HG03571 (cell line): Measurements from ENCODE around the gene UQCRH.
A peak's percentile ranks its signal among the peaks of the same experiment; 100 is the strongest.
"Not testable (repeated sequence)": the region's sequence is repeated elsewhere in the genome, so short reads cannot be mapped to it uniquely, and the experiment has no call there.

Experiments
- ATAC-seq: cut with Tn5 transposase; IDR thresholded peaks from one replicate; pipeline ENCODE4 v1.9.1; 2021; ENCODE audit not compliant: unreplicated experiment

UQCRH gene

GRCh38 chr1:46331786-46332540 lies 28.5 kb downstream of the UQCRH start:
- ATAC-seq, result not testable (repeated sequence)

DNA sequence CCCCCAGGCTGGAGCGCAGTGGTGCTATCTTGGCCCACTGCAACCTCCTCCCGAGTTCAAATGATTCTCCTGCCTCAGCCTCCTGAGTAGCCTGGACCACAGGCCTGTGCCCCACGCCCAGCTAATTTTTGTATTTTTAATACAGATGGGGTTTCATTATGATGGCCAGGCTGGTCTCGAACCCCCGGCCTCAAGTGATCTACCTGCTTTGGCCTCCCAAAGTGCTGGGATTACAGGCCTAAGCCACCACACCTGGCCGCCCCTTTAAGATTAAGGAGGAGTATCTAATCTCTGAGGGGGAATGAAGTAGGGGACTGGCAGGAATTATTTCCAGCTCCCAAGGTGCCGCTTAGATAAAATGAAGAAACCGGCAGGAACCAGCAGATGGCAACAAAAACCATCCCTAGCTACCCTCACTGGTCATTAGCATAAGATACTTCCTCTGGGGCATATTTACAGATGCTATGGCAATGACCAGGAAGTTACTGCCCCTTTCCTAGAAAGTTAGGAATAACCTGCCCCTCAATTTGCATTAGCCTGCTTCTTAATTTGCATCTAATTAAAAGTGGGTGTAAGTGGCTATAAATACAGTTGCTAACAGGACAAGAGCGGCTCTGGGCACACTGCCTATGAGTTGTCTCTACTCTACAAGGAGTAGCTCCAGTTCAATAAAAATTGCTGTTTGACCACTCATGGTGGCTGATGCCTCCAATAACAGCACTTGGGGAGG lies 30.0 kb downstream of the UQCRH start:
- no peak for ATAC-seq

DNA sequence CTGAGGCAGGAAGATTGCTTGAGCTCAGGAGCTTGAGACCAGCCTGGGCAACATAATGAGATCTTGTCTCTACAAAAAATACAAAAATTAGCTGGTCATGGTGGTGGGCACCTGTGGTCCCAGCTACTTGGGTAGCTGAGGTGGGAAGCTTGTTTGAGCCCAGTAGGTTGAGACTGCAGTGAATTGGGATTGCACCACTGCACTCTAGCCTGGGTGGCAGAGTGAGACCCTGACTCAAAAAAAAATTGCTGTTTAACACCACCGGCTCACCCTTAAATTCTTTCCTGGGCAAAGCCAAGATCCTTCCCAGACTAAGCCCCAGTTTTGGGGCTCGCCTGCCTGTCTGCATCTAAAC lies 30.5 kb downstream of the UQCRH start:
- ATAC-seq, result no peak

DNA sequence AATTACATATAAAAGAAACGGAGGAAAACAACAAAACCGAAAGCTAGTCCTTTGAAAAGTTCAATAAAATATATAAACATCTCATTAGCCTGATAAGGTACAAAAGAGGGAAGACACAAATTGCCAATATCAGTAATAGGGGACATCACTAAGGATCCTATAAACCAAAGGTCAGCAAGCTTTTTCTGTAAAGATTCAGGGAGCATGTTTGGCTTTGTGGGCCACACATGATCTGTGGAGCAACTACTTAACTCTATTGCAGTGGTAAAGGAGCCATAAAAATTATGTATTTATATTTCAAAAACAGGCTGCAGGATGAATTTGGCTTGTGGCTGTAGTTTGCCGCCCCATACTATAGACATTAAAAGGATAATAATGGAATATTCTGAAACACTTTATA lies 31.6 kb downstream of the UQCRH start:
- no peak for ATAC-seq

DNA sequence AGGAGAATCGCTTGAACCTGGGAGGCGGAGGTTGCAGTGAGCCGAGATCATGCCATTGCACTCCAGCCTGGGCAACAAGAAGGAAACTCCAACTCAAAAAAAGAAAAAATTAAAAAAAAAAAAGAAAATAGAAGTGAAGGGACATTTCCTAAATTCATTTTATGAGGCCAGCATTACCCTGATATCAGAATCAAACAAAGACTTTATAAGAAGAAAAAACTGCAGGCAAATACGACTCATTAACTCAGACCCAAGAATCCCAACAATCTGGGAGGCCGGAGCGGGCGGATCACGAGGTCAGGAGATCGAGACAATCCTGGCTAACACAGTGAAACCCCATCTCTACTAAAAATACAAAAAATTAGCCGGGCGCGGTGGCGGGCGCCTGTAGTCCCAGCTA lies 33.9 kb downstream of the UQCRH start:
- ATAC-seq, result not testable (repeated sequence)

DNA sequence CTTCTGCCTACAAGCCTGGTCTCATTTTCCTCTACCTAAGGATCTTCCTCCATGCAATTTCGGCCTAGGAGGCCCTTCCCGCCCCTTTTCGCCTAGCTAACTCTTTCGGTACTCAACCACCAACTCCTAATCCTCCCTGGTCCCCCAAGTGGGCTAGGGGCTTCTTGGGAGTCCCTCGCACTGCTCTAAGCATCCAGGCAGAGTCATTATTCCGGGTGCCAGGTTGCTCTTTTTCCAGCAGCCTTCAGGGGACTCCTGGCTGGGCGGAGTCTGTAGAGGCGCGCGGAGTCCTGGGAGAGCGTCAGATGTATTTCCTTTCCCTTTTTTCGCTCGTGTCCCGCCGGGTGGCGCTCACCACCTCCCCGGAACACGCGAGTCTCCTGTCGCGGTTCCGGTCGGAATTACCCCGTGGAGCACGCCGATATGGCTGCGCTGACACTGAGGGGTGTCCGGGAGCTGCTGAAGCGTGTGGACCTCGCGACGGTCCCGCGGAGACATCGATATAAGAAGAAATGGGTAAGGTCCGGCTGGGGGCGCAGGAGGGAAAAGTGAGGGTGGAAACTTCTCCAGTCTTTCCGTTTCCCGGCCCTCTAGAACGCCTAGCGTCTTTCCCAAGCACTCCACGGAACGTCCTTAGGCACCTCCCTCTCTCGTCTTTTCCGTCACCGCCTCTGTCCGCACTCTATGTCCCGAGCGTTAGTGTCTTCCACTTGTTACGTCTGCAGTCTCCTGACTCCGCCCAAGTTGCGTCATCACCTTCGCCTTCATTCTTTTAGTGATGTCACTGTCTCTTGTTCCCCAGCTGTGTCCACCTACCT lies 37.1 kb downstream of the UQCRH start, which contains the start of gene NSUN4:
TSS of gene NSUN4 (plus strand) at position 404 of the 818 bp plus-strand sequence. CDS start at position 424, 20 bp downstream.
- peak; percentile 80 for ATAC-seq

DNA sequence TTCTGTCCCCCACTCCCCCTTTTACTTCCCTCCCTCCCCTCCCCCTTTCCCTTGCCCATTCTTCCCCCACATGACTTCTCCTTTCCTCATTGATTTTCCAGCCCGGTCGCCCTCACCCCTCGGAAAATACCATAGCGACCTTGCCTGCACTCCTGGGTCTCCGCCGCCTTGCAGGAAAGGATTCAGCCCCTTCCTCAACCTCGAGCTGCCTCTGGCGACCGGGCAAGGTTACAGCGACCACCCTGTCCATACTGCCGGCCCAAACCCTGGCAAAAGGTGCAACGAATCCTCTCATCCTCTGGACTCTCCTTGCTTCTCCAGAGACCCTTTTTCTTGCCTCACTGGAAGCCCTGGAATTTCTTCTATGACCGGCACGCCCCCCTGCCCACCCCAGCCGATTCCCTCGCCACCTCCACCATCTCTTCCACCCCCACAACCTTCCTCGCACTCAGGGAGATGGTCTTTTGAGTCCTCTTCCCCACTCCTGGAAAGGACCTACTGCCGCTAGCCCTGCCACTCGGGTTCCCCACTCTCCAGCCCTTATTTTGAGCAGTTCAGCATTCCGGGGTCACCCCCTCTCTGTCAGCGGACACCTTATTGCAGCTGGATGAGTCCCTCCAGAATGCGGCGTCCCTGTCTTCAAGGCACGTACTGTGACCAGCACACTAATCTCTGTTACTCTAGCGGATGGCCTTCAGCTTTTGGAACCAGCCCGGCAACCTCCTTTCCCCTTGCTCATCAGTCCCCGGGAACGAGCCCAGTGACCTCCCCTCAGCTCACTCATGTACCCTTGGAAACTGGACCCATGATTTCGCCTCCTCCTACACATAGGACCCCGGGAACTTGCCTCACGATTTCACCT lies 38.0 kb downstream of the UQCRH start:
- no peak for ATAC-seq

- no peak for ATAC-seq
Observed at GRCh38 chr1:46342084-46342656, 38.7 kb downstream of the UQCRH start.

DNA sequence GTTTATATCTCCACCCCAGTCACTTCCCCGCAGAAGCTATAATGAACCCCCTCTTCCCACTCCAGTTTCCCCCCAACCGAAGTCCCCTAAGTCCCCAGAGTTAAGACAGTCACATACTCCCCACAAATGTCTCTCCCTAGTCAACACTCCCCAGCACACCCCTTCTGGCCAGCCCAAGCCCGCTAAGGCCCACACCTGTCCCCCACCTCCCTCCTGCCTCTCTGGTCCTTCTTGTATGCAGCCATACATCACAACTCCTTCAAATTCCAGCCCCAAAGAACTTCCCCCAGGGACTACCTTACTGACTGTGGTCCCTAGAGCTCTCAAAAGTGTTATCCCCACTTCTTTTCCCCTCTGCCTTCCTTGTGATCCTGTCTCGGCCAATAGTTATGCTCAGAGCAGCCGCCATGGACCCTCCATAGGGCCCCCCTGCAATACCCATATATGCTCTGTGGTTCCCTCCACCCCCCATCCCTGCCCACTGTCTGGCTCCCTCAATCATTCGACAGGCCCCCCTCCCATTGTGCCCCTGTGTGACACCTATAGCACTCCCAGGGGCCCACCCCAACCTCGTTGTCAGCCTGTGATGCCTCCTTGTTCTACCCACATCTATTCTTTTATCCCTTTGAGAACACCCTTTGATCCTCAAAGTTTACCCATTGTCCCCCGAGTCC lies 39.3 kb downstream of the UQCRH start:
- no peak for ATAC-seq

DNA sequence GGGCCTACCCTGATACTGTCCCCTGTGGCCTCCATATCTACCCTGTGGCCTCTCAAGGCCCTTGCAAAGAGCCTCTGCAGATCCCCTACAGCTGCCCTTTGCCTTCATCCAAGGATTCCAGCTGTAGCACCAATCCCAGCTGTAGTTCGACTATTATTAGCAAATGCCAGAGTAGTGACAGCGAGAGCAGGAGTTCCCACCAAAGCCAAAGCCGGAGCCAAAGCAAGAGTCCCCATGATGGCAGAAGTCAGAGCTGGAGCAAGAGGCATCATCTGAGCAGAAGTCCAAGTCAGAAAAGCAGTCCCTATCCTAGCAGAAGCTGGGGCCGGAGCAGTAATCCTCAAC lies 39.8 kb downstream of the UQCRH start:
- ATAC-seq, result no peak

DNA sequence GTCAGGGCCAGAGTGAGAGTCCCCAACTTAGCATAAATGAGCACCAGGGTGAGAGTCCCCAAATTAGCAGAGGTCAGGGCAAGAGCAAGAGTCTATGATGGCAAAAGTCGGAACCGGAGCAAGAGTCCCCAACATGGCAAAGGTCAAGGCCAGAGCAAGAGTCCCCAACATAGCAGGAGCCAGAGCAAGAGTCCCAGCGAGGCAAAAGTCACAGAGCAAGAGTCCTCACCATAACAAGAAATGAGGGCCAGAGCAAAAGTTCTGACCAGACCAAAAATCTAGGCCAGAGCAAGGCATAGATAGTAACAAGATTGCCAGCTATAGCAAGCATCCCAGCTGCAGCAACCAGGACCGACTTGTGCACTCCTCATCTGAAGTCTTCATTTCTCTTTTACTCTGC lies 40.2 kb downstream of the UQCRH start:
- ATAC-seq, result no peak

- ATAC-seq, result no peak
Observed at GRCh38 chr1:46344481-46344880, 41.0 kb downstream of the UQCRH start.

- no peak for ATAC-seq
Observed at GRCh38 chr1:46345281-46345680, 41.8 kb downstream of the UQCRH start.

DNA sequence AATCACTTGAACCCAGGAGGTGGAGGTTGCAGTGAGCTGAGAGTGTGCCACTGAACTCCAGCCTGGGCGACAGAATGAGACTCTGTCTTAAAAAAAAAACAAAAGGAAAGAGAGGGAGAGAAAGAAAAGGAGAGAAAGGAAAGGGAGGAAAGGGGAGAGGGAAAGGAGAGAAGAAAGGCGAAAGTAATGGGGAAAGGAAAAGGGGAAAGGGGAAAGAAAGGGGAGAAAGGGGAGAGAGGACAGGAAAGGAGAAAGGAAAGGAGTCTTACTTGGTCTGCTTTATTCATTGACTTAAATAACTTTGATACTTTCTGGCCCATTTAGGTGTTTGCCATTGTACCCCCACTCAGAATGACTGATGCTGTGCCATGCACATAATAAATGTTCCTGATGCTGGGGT lies 48.9 kb downstream of the UQCRH start:
- ATAC-seq, result no peak

DNA sequence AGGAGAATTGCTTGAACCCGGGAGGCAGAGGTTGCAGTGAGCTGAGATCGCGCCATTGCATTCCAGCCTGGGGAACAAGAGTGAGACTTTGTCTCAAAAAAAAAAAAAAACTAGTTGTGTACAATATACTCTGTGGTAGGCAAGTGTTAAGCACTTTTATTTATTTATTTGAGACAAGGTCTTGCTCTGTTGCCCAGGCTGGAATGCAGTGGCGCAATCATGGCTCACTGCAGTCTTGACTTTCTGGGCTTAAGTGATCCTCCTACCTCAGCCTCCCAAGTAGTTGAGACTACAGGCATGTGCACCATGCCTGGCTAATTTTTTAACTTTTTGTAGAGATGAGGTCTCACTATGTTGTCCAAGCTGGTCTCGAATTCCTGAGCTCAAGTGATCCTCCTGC lies 52.4 kb downstream of the UQCRH start:
- not testable (repeated sequence) for ATAC-seq

DNA sequence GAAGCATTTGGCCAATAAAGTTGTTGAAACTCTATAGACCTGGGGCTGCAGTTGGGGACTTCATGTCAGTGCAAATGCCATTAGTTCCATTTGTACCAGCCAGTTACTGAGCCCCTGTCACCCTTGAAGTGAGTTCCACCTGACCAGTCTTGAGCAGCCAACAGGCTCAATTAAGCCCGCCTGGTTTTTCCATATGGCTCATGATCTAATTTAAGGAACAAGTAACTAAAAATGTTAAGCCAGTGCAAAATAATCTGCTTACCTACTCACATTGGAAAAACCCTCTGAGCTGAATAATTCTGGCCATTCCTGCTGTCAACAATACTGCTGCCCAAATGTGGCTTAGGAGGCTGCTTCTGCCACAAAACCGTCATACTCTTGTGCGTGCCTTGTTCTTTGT lies 58.7 kb downstream of the UQCRH start:
- ATAC-seq, result no peak

DNA sequence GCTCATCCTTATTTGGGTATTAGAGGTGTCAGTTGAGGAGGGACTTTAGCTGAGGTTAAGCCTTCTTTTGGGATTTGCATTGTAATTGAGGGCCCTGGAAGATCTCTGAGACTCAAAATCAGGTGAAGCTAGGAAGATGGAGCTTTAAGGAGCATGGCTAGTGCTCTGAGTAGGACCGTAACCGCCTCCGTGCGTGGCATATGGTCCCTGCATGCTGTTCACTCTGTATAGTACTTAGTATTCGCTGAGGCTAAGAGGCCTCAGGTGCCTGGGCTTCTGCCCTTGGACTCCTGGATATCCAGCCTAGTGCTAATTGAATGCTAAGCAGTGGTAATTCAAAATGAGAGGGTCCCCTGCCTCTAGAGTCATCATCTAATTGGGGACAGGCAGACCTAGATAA lies 59.6 kb downstream of the UQCRH start:
- ATAC-seq, result no peak

DNA sequence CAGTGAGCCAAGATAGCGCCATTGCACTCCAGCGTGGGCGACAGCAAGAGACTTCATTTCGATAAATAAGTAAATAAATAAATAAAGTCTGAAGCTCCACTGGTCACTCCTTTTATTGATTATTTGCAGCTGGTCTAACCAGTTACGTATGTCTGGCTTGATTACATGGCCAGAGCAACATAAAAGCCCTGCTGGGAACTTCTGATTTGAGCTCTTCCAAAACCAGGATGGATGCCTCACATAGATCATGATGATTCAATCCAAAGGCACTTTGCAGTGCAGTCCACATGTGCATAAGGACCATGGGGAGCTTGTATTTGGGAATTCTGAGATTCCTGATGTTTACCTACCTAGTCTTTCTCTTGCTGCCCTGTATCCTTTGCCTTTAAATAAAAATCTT lies 61.1 kb downstream of the UQCRH start:
- no peak for ATAC-seq

GRCh38 chr1:46365796-46366195 lies 62.3 kb downstream of the UQCRH start:
- ATAC-seq, result not testable (repeated sequence)
